H1 (cell line): ENCODE measurements around the gene TANC1. TPM values are rescaled to one million over a fixed set of nuclear protein-coding genes. Genes with fewer than 3 reads are reported as not detected.

Experiments
- BACH1 ChIP-seq: IDR thresholded peaks from 2 replicates; pipeline ENCODE4 v1.6.1; 2012; ENCODE audit warnings: low read length, improper control_type of control experiment
- CHD2 ChIP-seq: IDR thresholded peaks from 2 replicates; pipeline ENCODE4 v1.6.1; 2012; ENCODE audit warnings: low read length, improper control_type of control experiment
- CREB1 ChIP-seq: IDR thresholded peaks from 2 replicates; pipeline ENCODE4 v1.6.1; 2012; ENCODE audit warnings: inconsistent platforms
- HDAC2 ChIP-seq, 2 experiments: fragments of 300-600 bp in 1 of 2; sonication (generic) in 1 of 2; IDR thresholded peaks; 2 replicates each; pipeline ENCODE4 v1.6.1; 2011 to 2012; ENCODE audit warnings: low read depth in 2 of 2, low read length in 2 of 2, mild to moderate bottlenecking in 2 of 2, moderate library complexity in 2 of 2, borderline replicate concordance in 1 of 2, inconsistent platforms in 1 of 2
- MAFK ChIP-seq: IDR thresholded peaks from 2 replicates; pipeline ENCODE4 v1.6.1; 2012; ENCODE audit warnings: low read depth, mild to moderate bottlenecking, improper control_type of control experiment, low read length
- POLR2A ChIP-seq, 2 experiments: IDR thresholded peaks; 1 replicate in 1 of 2; 2 replicates in 1 of 2; pipeline ENCODE4 v1.6.1; 2011; ENCODE audit warnings: low read depth in 2 of 2, low read length in 2 of 2, mild to moderate bottlenecking in 2 of 2; ENCODE audit errors: control extremely low read depth in 1 of 2
- POLR2AphosphoS5 ChIP-seq: IDR thresholded peaks from 2 replicates; pipeline ENCODE4 v1.6.1; 2011; ENCODE audit warnings: low read depth, low read length
- RAD21 ChIP-seq, 2 experiments: IDR thresholded peaks in 1 of 2; conservative IDR thresholded peaks in 1 of 2; 2 replicates each; pipeline ENCODE4 v1.6.1; 2011; ENCODE audit warnings: low read depth in 2 of 2, low read length in 2 of 2, improper control_type of control experiment in 1 of 2, inconsistent platforms in 1 of 2, mild to moderate bottlenecking in 1 of 2, moderate library complexity in 1 of 2
- RBBP5 ChIP-seq: IDR thresholded peaks from 2 replicates; pipeline ENCODE4 v1.7.1; 2012; ENCODE audit warnings: low read depth, mild to moderate bottlenecking, inconsistent platforms, low read length, moderate library complexity, borderline replicate concordance
- RNF2 ChIP-seq: fragments of 200-900, 300-1000 bp; sonication (generic); IDR thresholded peaks from 2 replicates; pipeline ENCODE4 v1.7.1; 2016; ENCODE audit warnings: borderline replicate concordance, low read depth, mild to moderate bottlenecking, antibody characterized with exemption, low read length; ENCODE audit not compliant: poor library complexity, severe bottlenecking; ENCODE audit errors: missing control alignments
- RXRA ChIP-seq: IDR thresholded peaks from 2 replicates; pipeline ENCODE4 v1.6.1; 2011; ENCODE audit warnings: low read depth, mild to moderate bottlenecking, low read length, moderate library complexity; ENCODE audit not compliant: insufficient read depth
- SP4 ChIP-seq: IDR thresholded peaks from 2 replicates; pipeline ENCODE4 v1.6.1; 2012; ENCODE audit warnings: low read length, inconsistent platforms
- SUZ12 ChIP-seq: fragments of 200-600 bp; sonication (generic); IDR thresholded peaks from 2 replicates; pipeline ENCODE4 v1.6.1; 2012; ENCODE audit warnings: mild to moderate bottlenecking, inconsistent platforms, low read length, moderate library complexity, mixed read lengths
- ZNF274 ChIP-seq: IDR thresholded peaks from 2 replicates; pipeline ENCODE4 v1.7.0; 2012; ENCODE audit warnings: low read length, borderline replicate concordance; ENCODE audit errors: extremely low read depth
- polyA plus RNA-seq, 7 experiments: library from polyadenylated mRNA; depleted of rRNA in 3 of 7; stranded (reverse) in 5 of 7; unstranded in 2 of 7; fragments of >200 nt in 5 of 7; fragments of 200-250 nt in 2 of 7; gene quantifications; 1 replicate in 5 of 7; 2 replicates in 1 of 7; 4 replicates in 1 of 7; pipeline versions ENCODE4 v1.2.1 to v1.2.3, GENCODE V29; 2011 to 2013; ENCODE audit warnings: missing spikeins in 2 of 7, mixed read lengths in 2 of 7
- total RNA-seq: library from RNA; stranded (reverse); fragmentation: NEBNext Ultra II Directional; extraction: Animal tissue kit (Norgen Biotek cat#: 25700); gene quantifications from 2 replicates; pipeline ENCODE4 v1.2.1, GENCODE V29; 2021
- TF ChIP-seq, protein P1 (sequence below): IDR thresholded peaks from 2 replicates; pipeline ENCODE4 v1.6.1; 2012; ENCODE audit warnings: low read length, inconsistent platforms
- TF ChIP-seq, protein P2 (sequence below): IDR thresholded peaks from 2 replicates; pipeline ENCODE4 v1.6.1; 2012; ENCODE audit warnings: inconsistent platforms
- TF ChIP-seq, protein P3 (sequence below): IDR thresholded peaks from 2 replicates; pipeline ENCODE4 v1.6.1; 2011; ENCODE audit warnings: low read depth, mild to moderate bottlenecking, low read length; ENCODE audit not compliant: insufficient read depth
- TF ChIP-seq, protein P4 (sequence below): IDR thresholded peaks from 2 replicates; pipeline ENCODE4 v1.6.1; 2011; ENCODE audit warnings: low read length, improper control_type of control experiment

Gene TANC1
- total and polyA plus RNA-seq, 2 of the 8 experiments (the other 6 are each of a cell fraction or from before 2014, with no cell fraction given): 4.1 to 7.6 TPM

DNA sequence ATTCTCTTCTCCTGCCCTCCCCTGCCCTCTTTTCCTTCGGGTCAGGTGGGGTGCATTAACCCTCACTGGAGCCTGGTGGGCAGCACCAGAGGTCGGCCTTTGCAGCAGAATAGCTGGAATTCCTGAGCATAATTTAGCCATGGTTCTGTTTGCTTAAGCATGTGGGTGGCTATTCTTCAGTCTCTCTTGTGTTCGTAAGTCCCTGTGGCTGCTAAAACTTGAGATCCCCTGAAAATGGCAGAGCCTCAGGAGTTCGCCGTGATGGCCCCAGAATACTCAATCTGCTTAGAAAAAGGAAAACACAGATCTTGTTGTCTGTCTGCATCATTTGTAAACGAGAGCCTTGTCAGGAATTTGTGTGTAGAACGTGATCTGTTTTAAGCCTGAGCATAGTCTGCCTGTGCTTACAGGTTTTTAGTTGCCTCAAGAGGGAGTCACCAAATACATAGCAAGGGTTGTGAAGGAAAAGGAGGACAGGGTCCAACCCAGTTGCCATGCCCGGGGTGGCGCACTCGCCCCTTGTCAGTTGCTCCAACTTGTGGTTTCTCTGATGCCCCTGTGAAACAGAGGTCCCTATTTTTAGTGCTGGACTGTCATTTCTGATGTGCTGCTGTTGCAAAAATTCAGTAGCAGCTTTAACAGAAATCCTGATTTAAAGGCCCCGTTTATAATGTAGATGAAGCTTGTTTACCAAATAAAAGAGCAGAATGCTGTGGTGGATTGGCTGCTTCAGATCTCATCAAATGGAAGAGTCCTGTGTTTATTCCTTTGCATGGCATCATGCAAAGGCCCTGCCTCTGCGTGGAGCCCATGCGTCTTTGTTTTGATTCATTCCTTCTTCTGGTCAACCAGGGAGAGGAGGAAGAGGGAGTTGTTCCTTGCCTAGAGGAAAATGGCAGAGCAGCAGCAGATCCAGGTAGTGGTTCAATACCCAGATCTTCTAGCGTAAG, 243.3 kb downstream of the TANC1 start (continued):
- TF ChIP-seq, protein P1, sequence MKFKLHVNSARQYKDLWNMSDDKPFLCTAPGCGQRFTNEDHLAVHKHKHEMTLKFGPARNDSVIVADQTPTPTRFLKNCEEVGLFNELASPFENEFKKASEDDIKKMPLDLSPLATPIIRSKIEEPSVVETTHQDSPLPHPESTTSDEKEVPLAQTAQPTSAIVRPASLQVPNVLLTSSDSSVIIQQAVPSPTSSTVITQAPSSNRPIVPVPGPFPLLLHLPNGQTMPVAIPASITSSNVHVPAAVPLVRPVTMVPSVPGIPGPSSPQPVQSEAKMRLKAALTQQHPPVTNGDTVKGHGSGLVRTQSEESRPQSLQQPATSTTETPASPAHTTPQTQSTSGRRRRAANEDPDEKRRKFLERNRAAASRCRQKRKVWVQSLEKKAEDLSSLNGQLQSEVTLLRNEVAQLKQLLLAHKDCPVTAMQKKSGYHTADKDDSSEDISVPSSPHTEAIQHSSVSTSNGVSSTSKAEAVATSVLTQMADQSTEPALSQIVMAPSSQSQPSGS: no peak
- TF ChIP-seq POLR2AphosphoS5 (peak; percentile 41; the same call in 1 of the 2 replicates), POLR2A (IDR thresholded peaks at IDR 0.05; ENCODE audit: control extremely low read depth in 1 of 2, low read depth in 2 of 2, low read length in 2 of 2) (no peak), HDAC2 (IDR thresholded peaks at IDR 0.05; ENCODE audit: borderline replicate concordance in 1 of 2, low read depth in 2 of 2, low read length in 2 of 2) (peak; percentile 67 to 86; a peak in 2 of 4 replicates), SP4 (no peak), RAD21 (IDR thresholded peaks at IDR 0.05 in 1 of 2, conservative IDR thresholded peaks at IDR 0.05 in 1 of 2; ENCODE audit: low read depth in 2 of 2, low read length in 2 of 2) (peak in 1 of 2 experiments; percentile 10; a peak in 1 of 4 replicates), RBBP5 (peak; percentile 27; the same call in 1 of the 2 replicates), CHD2 (no peak), ZNF274 (no peak), RXRA (peak; percentile 80; the same call in 1 of the 2 replicates), SUZ12 (no peak), RNF2 (no peak), CREB1 (no peak), MAFK (no peak), BACH1 (no peak)
- TF ChIP-seq, protein P2, sequence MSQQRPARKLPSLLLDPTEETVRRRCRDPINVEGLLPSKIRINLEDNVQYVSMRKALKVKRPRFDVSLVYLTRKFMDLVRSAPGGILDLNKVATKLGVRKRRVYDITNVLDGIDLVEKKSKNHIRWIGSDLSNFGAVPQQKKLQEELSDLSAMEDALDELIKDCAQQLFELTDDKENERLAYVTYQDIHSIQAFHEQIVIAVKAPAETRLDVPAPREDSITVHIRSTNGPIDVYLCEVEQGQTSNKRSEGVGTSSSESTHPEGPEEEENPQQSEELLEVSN: no peak
- TF ChIP-seq, protein P3, sequence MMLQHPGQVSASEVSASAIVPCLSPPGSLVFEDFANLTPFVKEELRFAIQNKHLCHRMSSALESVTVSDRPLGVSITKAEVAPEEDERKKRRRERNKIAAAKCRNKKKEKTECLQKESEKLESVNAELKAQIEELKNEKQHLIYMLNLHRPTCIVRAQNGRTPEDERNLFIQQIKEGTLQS: no peak
- TF ChIP-seq, protein P4, sequence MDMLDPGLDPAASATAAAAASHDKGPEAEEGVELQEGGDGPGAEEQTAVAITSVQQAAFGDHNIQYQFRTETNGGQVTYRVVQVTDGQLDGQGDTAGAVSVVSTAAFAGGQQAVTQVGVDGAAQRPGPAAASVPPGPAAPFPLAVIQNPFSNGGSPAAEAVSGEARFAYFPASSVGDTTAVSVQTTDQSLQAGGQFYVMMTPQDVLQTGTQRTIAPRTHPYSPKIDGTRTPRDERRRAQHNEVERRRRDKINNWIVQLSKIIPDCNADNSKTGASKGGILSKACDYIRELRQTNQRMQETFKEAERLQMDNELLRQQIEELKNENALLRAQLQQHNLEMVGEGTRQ: 0 out of 2 replicates have a peak, but pooled peaks have one; percentile 41
